SJCRH30 (cell line): ENCODE results near the gene PCDHB10. TPM values are rescaled to one million over a fixed set of nuclear protein-coding genes. Genes with fewer than 3 reads are reported as not detected.

Experiments
- total RNA-seq: library from RNA; depleted of rRNA; stranded (reverse); fragments of >200 nt; shearing (Covaris generic); gene quantifications from 2 replicates; pipeline ENCODE4 v1.2.3, GENCODE V29; 2014; rRNA removed

The PCDHB10 gene
- total RNA-seq, 1 experiment from 2014 or later: 9.7 TPM

Other genes starting within 250 kb of the PCDHB10 start
- 0.08 TPM in 1 of 2 replicates, not detected in the other for gene PCDHAC2, start 225.9 kb upstream of the PCDHB10 start, total RNA-seq
- not detected in 2 replicates for gene PCDHB1, start 141.0 kb upstream of the PCDHB10 start, total RNA-seq
- gene PCDHB2, start 97.7 kb upstream of the PCDHB10 start, total RNA-seq: 24.4 and 24.6 TPM in 2 replicates
- gene PCDHB3, start 91.9 kb upstream of the PCDHB10 start, total RNA-seq: 1.3 and 1.6 TPM in 2 replicates
- 0.25 and 0.42 TPM in 2 replicates for gene PCDHB4, start 70.5 kb upstream of the PCDHB10 start, total RNA-seq
- gene PCDHB5, start 57.1 kb upstream of the PCDHB10 start, total RNA-seq: 20.4 and 23.8 TPM in 2 replicates
- 0.15 and 0.26 TPM in 2 replicates for gene PCDHB6, start 42.3 kb upstream of the PCDHB10 start, total RNA-seq
- gene PCDHB7, start 19.7 kb upstream of the PCDHB10 start, total RNA-seq: 1.1 and 1.3 TPM in 2 replicates
- gene PCDHB8, start 14.6 kb upstream of the PCDHB10 start, total RNA-seq: 17.8 and 18.6 TPM in 2 replicates
- gene PCDHB16, start 10.0 kb upstream of the PCDHB10 start, total RNA-seq: 5.6 and 6.8 TPM in 2 replicates
- 4.9 and 5.1 TPM in 2 replicates for gene PCDHB9, start 5.2 kb upstream of the PCDHB10 start, total RNA-seq
- gene PCDHB11, start 7.3 kb downstream of the PCDHB10 start, total RNA-seq: 8.9 and 9.8 TPM in 2 replicates
- gene PCDHB12, start 16.4 kb downstream of the PCDHB10 start, total RNA-seq: 4.5 and 4.7 TPM in 2 replicates
- 3.0 and 3.2 TPM in 2 replicates for gene PCDHB13, start 21.6 kb downstream of the PCDHB10 start, total RNA-seq
- 10.9 and 11.2 TPM in 2 replicates for gene PCDHB14, start 31.0 kb downstream of the PCDHB10 start, total RNA-seq
- gene PCDHB15, start 53.0 kb downstream of the PCDHB10 start, total RNA-seq: 0.86 and 0.91 TPM in 2 replicates
- 0.08 TPM in 1 of 2 replicates, not detected in the other for gene SLC25A2, start 111.7 kb downstream of the PCDHB10 start, total RNA-seq
- gene TAF7, start 128.4 kb downstream of the PCDHB10 start, total RNA-seq: 115 and 130 TPM in 2 replicates
- gene PCDHGA1, start 138.2 kb downstream of the PCDHB10 start, total RNA-seq: 3.5 and 3.6 TPM in 2 replicates
- gene PCDHGA2, start 146.4 kb downstream of the PCDHB10 start, total RNA-seq: 0.71 and 1.0 TPM in 2 replicates
- gene PCDHGA3, start 151.5 kb downstream of the PCDHB10 start, total RNA-seq: 0.56 and 0.67 TPM in 2 replicates
- gene PCDHGB1, start 157.7 kb downstream of the PCDHB10 start, total RNA-seq: 21.1 and 23.4 TPM in 2 replicates
- gene PCDHGA4, start 162.7 kb downstream of the PCDHB10 start, total RNA-seq: 12.9 and 14.7 TPM in 2 replicates
- gene PCDHGB2, start 167.6 kb downstream of the PCDHB10 start, total RNA-seq: 8.9 and 9.8 TPM in 2 replicates
- gene PCDHGA5, start 171.8 kb downstream of the PCDHB10 start, total RNA-seq: 4.7 and 6.9 TPM in 2 replicates
- 5.2 and 7.4 TPM in 2 replicates for gene PCDHGB3, start 177.9 kb downstream of the PCDHB10 start, total RNA-seq
- 4.9 and 5.8 TPM in 2 replicates for gene PCDHGA6, start 181.5 kb downstream of the PCDHB10 start, total RNA-seq
- gene PCDHGA7, start 190.4 kb downstream of the PCDHB10 start, total RNA-seq: 3.6 and 4.7 TPM in 2 replicates
- gene PCDHGB4, start 195.3 kb downstream of the PCDHB10 start, total RNA-seq: 1.7 and 3.1 TPM in 2 replicates
- gene PCDHGA8, start 200.3 kb downstream of the PCDHB10 start, total RNA-seq: 3.3 and 3.4 TPM in 2 replicates
- gene PCDHGB5, start 205.6 kb downstream of the PCDHB10 start, total RNA-seq: 1.6 and 2.2 TPM in 2 replicates
- gene PCDHGA9, start 210.4 kb downstream of the PCDHB10 start, total RNA-seq: 1.8 and 2.3 TPM in 2 replicates
- gene PCDHGB6, start 215.7 kb downstream of the PCDHB10 start, total RNA-seq: 1.4 and 2.6 TPM in 2 replicates
- gene PCDHGA10, start 220.6 kb downstream of the PCDHB10 start, total RNA-seq: 1.3 and 1.6 TPM in 2 replicates
- gene PCDHGB7, start 225.3 kb downstream of the PCDHB10 start, total RNA-seq: 0.91 and 1.8 TPM in 2 replicates
- gene PCDHGA11, start 228.7 kb downstream of the PCDHB10 start, total RNA-seq: 1.3 and 1.4 TPM in 2 replicates
- gene PCDHGA12, start 238.2 kb downstream of the PCDHB10 start, total RNA-seq: 1.2 and 1.4 TPM in 2 replicates